CD4-positive, alpha-beta T cell treated with Interleukin-6 for 4 hours (primary cell): ENCODE measurements around the gene MITF.

ENCODE experiments used
- DNase-seq: peaks from one replicate; pipeline ENCODE4 v3.0.0-alpha.2; 2020; ENCODE audit warnings: mixed read lengths

MITF gene

GRCh38 chr3:69761896-69762767, 22.9 kb downstream of the MITF start:
- no peak for DNase-seq

- DNase-seq, result no peak
Measured at GRCh38 chr3:69762768-69763229, 23.5 kb downstream of the MITF start.

GRCh38 chr3:69763458-69763857, 24.2 kb downstream of the MITF start:
- DNase-seq, result no peak

GRCh38 chr3:69764121-69764741, 25.0 kb downstream of the MITF start:
- no peak for DNase-seq

- no peak for DNase-seq
Measured at GRCh38 chr3:69764861-69765260, 25.6 kb downstream of the MITF start.

GRCh38 chr3:69766638-69767037, 27.4 kb downstream of the MITF start:
- no peak for DNase-seq

- DNase-seq, result no peak
Measured at GRCh38 chr3:69767571-69767970, 28.3 kb downstream of the MITF start.

- DNase-seq, result no peak
Measured at GRCh38 chr3:69768438-69768837, 29.2 kb downstream of the MITF start.

- DNase-seq, result no peak
Measured at GRCh38 chr3:69770219-69770618, 31.0 kb downstream of the MITF start.

GRCh38 chr3:69770976-69771634, 31.8 kb downstream of the MITF start:
- DNase-seq, result no peak

GRCh38 chr3:69772152-69772867, 33.0 kb downstream of the MITF start:
- no peak for DNase-seq

- no peak for DNase-seq
Measured at GRCh38 chr3:69774029-69774428, 34.8 kb downstream of the MITF start.

- no peak for DNase-seq
Measured at GRCh38 chr3:69775751-69776150, 36.5 kb downstream of the MITF start.

- DNase-seq, result no peak
Measured at GRCh38 chr3:69776289-69776688, 37.0 kb downstream of the MITF start.

- no peak for DNase-seq
Measured at GRCh38 chr3:69776920-69777581, 37.8 kb downstream of the MITF start.

- no peak for DNase-seq
Measured at GRCh38 chr3:69777582-69777967, 38.3 kb downstream of the MITF start.

- no peak for DNase-seq
Measured at GRCh38 chr3:69781593-69781992, 42.3 kb downstream of the MITF start.

GRCh38 chr3:69784954-69785514, 45.8 kb downstream of the MITF start:
- DNase-seq, result no peak

- DNase-seq, result no peak
Measured at GRCh38 chr3:69785769-69786320, 46.6 kb downstream of the MITF start.

- DNase-seq, result no peak
Measured at GRCh38 chr3:69786854-69787253, 47.6 kb downstream of the MITF start.

- DNase-seq, result no peak
Measured at GRCh38 chr3:69787436-69788168, 48.3 kb downstream of the MITF start.
